HG02884 (cell line): ENCODE results near the gene TIGD3.

ENCODE experiments used
- ATAC-seq: cut with Tn5 transposase; IDR thresholded peaks from one replicate; pipeline ENCODE4 v1.9.1; 2021; ENCODE audit warnings: mild to moderate bottlenecking, moderate library complexity; ENCODE audit not compliant: unreplicated experiment

The TIGD3 gene

DNA sequence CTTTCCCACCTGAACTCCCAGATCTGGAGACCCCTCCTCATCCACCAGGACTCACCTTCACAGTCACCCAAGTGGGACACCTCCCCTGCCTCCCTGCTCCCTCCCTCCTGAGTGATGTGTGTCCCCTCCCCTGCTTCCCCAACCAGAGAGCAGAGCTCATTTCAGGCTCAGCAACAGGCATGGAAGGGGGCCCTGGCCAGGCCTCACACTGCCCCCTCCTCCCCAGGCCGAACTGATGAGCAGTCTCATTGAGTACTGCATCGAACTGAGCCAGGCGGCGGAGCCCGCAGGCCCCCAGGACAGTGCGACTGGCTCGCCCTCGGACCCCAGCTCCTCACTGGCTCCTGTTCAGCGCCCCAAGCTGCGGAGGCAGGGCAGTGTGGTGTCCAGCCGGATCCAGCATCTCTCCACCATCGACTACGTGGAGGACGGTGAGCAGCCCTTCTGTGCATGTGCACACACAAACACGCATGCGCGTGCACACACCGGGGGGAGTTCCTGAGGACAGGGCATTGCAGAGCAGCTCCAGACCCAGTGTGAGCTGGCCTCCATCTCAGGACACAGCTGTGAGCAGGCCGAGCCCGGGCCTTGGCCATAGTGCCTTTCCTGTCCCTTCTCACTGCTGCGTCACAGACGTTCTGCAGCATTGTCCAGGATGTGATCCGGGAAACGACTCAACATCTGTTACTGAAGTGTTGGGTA, 50.2 kb downstream of the TIGD3 start:
- no peak for ATAC-seq
